Measurements from ENCODE around the gene TYMP. TPM values are rescaled to one million over a fixed set of nuclear protein-coding genes. Genes with fewer than 3 reads are reported as not detected.

TYMP gene
- total and polyA plus RNA-seq, 2 of the 8 experiments (the other 6 are each of a cell fraction or from before 2014, with no cell fraction given), result 0.43 to 0.48 TPM

- TF ChIP-seq MAFK (IDR thresholded peaks at IDR 0.05; ENCODE audit: low read depth, low read length) (no peak), PHF8 (conservative IDR thresholded peaks at IDR 0.05; ENCODE audit: low read depth, low read length) (no peak), POLR2A (IDR thresholded peaks at IDR 0.05; ENCODE audit: control extremely low read depth in 1 of 2, low read depth in 2 of 2, low read length in 2 of 2) (no peak)
Measured at GRCh38 chr22:50564289-50564688, 34.5 kb upstream of the TYMP start (continued).
